GM18951 (cell line): ENCODE data around the gene GNAQ.
"Not testable (repeated sequence)": the region's sequence is repeated elsewhere in the genome, so short reads cannot be mapped to it uniquely, and the experiment has no call there.

Experiments
- POLR2A ChIP-seq: IDR thresholded peaks from 4 replicates; pipeline ENCODE4 v1.6.1; 2011; ENCODE audit warnings: mild to moderate bottlenecking; ENCODE audit not compliant: insufficient read length, insufficient read depth; ENCODE audit errors: extremely low read depth
- in situ Hi-C: fragments of 300-500 bp; cut with MboI; formaldehyde crosslinking; loops from one replicate; pipeline ENCODE4 v1.12.0; 2022; ENCODE audit warnings: low sequenced_read_pairs, mixed read lengths, inconsistent platforms; ENCODE audit not compliant: unreplicated experiment

GNAQ gene

GRCh38 chr9:77865385-77866047 is 166.1 kb downstream of the GNAQ start:
- in situ Hi-C loops: no loop called here
- no peak for TF ChIP-seq POLR2A

- no peak for TF ChIP-seq POLR2A
- in situ Hi-C loops: no loop called here
Observed at GRCh38 chr9:77864211-77864889, 167.3 kb downstream of the GNAQ start.

- in situ Hi-C loops: not testable (repeated sequence)
Observed at GRCh38 chr9:77863638-77864037, 168.0 kb downstream of the GNAQ start.

- in situ Hi-C loops: not testable (repeated sequence)
Observed at GRCh38 chr9:77860953-77861352, 170.7 kb downstream of the GNAQ start.

GRCh38 chr9:77857513-77858259 is 173.9 kb downstream of the GNAQ start:
- TF ChIP-seq POLR2A: no peak
- in situ Hi-C loops: no loop called here

GRCh38 chr9:77856615-77857014 is 175.0 kb downstream of the GNAQ start:
- no peak for TF ChIP-seq POLR2A
- in situ Hi-C loops: no loop called here

GRCh38 chr9:77854916-77855311 is 176.7 kb downstream of the GNAQ start:
- in situ Hi-C loops: no loop called here

GRCh38 chr9:77854258-77854915 is 177.2 kb downstream of the GNAQ start:
- in situ Hi-C loops: no loop called here

More at GRCh38 chr9:77854916-77855311, 176.7 kb downstream of the GNAQ start:
- TF ChIP-seq POLR2A: no peak

GRCh38 chr9:77853716-77854115 is 177.9 kb downstream of the GNAQ start:
- no peak for TF ChIP-seq POLR2A
- in situ Hi-C loops: no loop called here

More at GRCh38 chr9:77854258-77854915, 177.2 kb downstream of the GNAQ start:
- TF ChIP-seq POLR2A: no peak

- no peak for TF ChIP-seq POLR2A
Observed at GRCh38 chr9:77851882-77852595, 179.6 kb downstream of the GNAQ start.

GRCh38 chr9:77848897-77849296 is 182.7 kb downstream of the GNAQ start:
- TF ChIP-seq POLR2A: no peak
- in situ Hi-C loops: no loop called here

More at GRCh38 chr9:77851882-77852595, 179.6 kb downstream of the GNAQ start:
- in situ Hi-C loops: no loop called here

GRCh38 chr9:77848404-77848803 is 183.2 kb downstream of the GNAQ start:
- in situ Hi-C loops: no loop called here
- no peak for TF ChIP-seq POLR2A

GRCh38 chr9:77847626-77848025 is 184.0 kb downstream of the GNAQ start:
- TF ChIP-seq POLR2A: no peak
- in situ Hi-C loops: no loop called here
